ENCODE data around the gene ZNF69. TPM values are rescaled to one million over a fixed set of nuclear protein-coding genes. Genes with fewer than 3 reads are reported as not detected.
A peak's percentile ranks its signal among the peaks of the same experiment; 100 is the strongest.

Gene ZNF69
- total and polyA plus RNA-seq, 2 of the 13 experiments (the other 11 are each of a cell fraction or from before 2014, with no cell fraction given) = 9.6 to 21.0 TPM

- peak; percentile 98 for TF ChIP-seq ZNF407 (CRISPR knock-in tag; IDR thresholded peaks at IDR 0.05; ENCODE audit: not compliant biosample characterization)
- TF ChIP-seq LRRFIP1 (CRISPR knock-in tag; conservative IDR thresholded peaks at IDR 0.05) = no peak
- TF ChIP-seq ATF4 (CRISPR knock-in tag; IDR thresholded peaks at IDR 0.05) = no peak
- TF ChIP-seq AGO2 (optimal IDR thresholded peaks at IDR 0.05; ENCODE audit: low read depth, low read length) = no peak
- TF ChIP-seq CSRNP1 (CRISPR knock-in tag; IDR thresholded peaks at IDR 0.05) = peak; percentile 75; the same call in 1 of the 2 replicates
- peak; percentile 76; the same call in 1 of the 2 replicates for TF ChIP-seq MYPOP (CRISPR knock-in tag; IDR thresholded peaks at IDR 0.05)
- no peak for TF ChIP-seq IKZF4 (CRISPR knock-in tag; IDR thresholded peaks at IDR 0.05; ENCODE audit: borderline replicate concordance, low read depth, not compliant biosample characterization)
- peak; percentile 31; the same call in 1 of the 2 replicates for TF ChIP-seq ZGPAT (CRISPR knock-in tag; IDR thresholded peaks at IDR 0.05)
- TF ChIP-seq KLF15 (CRISPR knock-in tag; IDR thresholded peaks at IDR 0.05; ENCODE audit: borderline replicate concordance) = peak; percentile 76; the same call in 1 of the 2 replicates
Measured at GRCh38 chr19:11848594-11849469, 38.8 kb upstream of the ZNF69 start, which contains the start of gene ZNF439 (continued).
